Smooth muscle cell (in vitro differentiated cells): ENCODE results near the gene ABCA10. TPM values are rescaled to one million over a fixed set of nuclear protein-coding genes. Genes with fewer than 3 reads are reported as not detected.

Experiments used
- DNase-seq: peaks from one replicate; lab custom pipeline; 2025; ENCODE audit not compliant: unreplicated experiment; lab: John Stamatoyannopoulos, UW
- H2AFZ ChIP-seq: fragments of 200-600 bp; sonication (generic); 2 replicates; pipeline ENCODE4 v1.6.0; 2016; ENCODE audit warnings: antibody characterized with exemption, low read depth, mild to moderate bottlenecking
- H3F3A ChIP-seq: fragments of 200-600 bp; sonication (generic); 2 replicates; pipeline ENCODE4 v1.6.0; 2017; ENCODE audit warnings: antibody characterized with exemption, low read depth
- H3K27ac ChIP-seq: fragments of 200-600 bp; sonication (generic); 2 replicates; pipeline ENCODE4 v1.5.1; 2016; ENCODE audit warnings: low read depth, mild to moderate bottlenecking
- H3K27me3 ChIP-seq: fragments of 200-600 bp; sonication (generic); 2 replicates; pipeline ENCODE4 v1.6.1; 2016; ENCODE audit warnings: low read depth, mild to moderate bottlenecking
- H3K36me3 ChIP-seq: fragments of 200-600 bp; sonication (generic); 2 replicates; pipeline ENCODE4 v1.5.1; 2016; ENCODE audit warnings: low read depth
- H3K4me1 ChIP-seq: fragments of 200-600 bp; sonication (generic); 2 replicates; pipeline ENCODE4 v1.5.1; 2016; ENCODE audit warnings: low read depth
- H3K4me2 ChIP-seq: fragments of 200-600 bp; sonication (generic); 2 replicates; pipeline ENCODE4 v1.6.0; 2016; ENCODE audit warnings: mild to moderate bottlenecking
- H3K4me3 ChIP-seq: fragments of 200-600 bp; sonication (generic); 2 replicates; pipeline ENCODE4 v1.5.1; 2016; ENCODE audit warnings: mild to moderate bottlenecking
- H3K79me2 ChIP-seq: fragments of 200-600 bp; sonication (generic); 2 replicates; pipeline ENCODE4 v1.6.0; 2016; ENCODE audit warnings: low read depth, mild to moderate bottlenecking
- H3K9ac ChIP-seq: fragments of 200-600 bp; sonication (generic); 2 replicates; pipeline ENCODE4 v1.6.0; 2016; ENCODE audit warnings: low read depth
- H3K9me3 ChIP-seq: fragments of 200-600 bp; sonication (generic); replicated peaks from 2 replicates; pipeline ENCODE4 v1.5.1; 2016; ENCODE audit warnings: low read depth
- H4K20me1 ChIP-seq: fragments of 200-600 bp; sonication (generic); 2 replicates; pipeline ENCODE4 v1.6.0; 2016; ENCODE audit warnings: low read depth
- WGBS: methylation state at CpG from one replicate; pipeline ENCODE4 v1.1.7; 2016; ENCODE audit warnings: low lambda C conversion rate; 5-methylcytosine and 5-hydroxymethylcytosine counted together
- polyA plus RNA-seq: library from polyadenylated mRNA; unstranded; fragments of >200 nt; fragmentation: Nextera tagmentation; extraction: Ambion mirVana; gene quantifications from 2 replicates; pipeline ENCODE4 v1.2.1, GENCODE V29; 2016
- total RNA-seq: library from RNA; depleted of rRNA; stranded (reverse); fragments of >200 nt; gene quantifications from 2 replicates; pipeline ENCODE4 v1.2.3, GENCODE V29; 2014
- TF ChIP-seq, protein P1 (sequence below): fragments of 200-600 bp; sonication (generic); IDR thresholded peaks from 2 replicates; pipeline ENCODE4 v1.5.1; 2017; ENCODE audit warnings: borderline replicate concordance, mild to moderate bottlenecking, antibody characterized with exemption; ENCODE audit not compliant: insufficient read depth, poor library complexity, severe bottlenecking

Gene ABCA10
- total and polyA plus RNA-seq, 2 experiments from 2014 or later = not detected

DNA sequence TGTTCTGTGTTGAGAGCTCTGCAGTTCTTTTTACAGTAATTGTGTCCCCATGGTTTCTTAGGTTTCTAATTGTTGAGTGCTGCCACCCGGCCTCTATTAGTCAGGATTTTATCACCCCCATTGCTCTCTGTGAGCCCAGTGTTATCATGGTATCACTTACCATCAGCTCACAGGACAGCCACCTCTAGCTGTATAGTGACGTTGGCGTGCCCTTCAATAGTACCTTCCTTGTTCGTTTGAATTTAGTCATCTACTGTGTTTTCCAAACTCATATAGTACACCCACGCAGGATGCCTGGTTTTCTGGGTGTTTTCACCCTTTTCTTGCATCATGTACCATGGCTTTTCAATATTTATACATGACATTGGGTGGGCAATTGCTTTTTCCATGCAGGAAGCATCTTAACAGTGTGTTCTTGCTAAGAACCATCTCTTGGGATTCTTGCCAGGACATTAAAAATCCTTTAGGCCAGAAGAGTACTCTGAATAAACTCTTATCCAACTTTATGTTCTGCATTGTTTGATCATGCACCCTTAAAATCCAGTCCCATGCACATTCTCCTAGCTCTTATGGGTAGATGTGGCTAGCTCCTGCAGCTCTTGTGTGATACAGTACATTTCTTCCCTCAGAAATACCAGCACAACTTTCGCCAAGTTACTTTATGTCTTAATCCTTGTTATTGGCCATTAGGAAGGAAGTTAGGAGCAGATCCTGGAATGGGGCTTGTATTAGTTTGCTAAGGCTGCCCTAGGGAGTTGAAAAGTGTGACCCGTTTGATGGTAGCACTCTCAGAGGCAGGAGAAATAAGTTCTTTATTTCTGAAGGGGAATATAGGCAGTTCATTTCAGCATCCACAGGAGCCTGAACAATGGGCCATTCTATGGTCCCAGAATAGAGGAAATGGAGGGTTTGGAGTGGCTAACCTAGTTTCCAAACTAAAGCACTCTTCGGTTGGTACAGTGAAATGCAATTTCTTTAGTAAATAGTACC lies 11.3 kb upstream of the ABCA10 start:
- H3F3A ChIP-seq = no peaks in the 10 kb centered on the region
- no peaks in the 10 kb centered on the region for H3K79me2 ChIP-seq
- no peak overlapping the region for H3K27ac ChIP-seq
- TF ChIP-seq, protein P1, sequence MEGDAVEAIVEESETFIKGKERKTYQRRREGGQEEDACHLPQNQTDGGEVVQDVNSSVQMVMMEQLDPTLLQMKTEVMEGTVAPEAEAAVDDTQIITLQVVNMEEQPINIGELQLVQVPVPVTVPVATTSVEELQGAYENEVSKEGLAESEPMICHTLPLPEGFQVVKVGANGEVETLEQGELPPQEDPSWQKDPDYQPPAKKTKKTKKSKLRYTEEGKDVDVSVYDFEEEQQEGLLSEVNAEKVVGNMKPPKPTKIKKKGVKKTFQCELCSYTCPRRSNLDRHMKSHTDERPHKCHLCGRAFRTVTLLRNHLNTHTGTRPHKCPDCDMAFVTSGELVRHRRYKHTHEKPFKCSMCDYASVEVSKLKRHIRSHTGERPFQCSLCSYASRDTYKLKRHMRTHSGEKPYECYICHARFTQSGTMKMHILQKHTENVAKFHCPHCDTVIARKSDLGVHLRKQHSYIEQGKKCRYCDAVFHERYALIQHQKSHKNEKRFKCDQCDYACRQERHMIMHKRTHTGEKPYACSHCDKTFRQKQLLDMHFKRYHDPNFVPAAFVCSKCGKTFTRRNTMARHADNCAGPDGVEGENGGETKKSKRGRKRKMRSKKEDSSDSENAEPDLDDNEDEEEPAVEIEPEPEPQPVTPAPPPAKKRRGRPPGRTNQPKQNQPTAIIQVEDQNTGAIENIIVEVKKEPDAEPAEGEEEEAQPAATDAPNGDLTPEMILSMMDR = no peak
- no peaks in the 10 kb centered on the region for H3K9me3 ChIP-seq
- no peaks in the 10 kb centered on the region for H4K20me1 ChIP-seq
- H2AFZ ChIP-seq = no peak overlapping the region
- H3K9ac ChIP-seq = no peak overlapping the region
- 84% methylated on average over 8 of the region's 8 CpGs for WGBS
- no peak overlapping the region for H3K4me3 ChIP-seq
- H3K27me3 ChIP-seq = no peaks in the 10 kb centered on the region
- no peak overlapping the region for H3K4me2 ChIP-seq
- no peak for DNase-seq
- no peaks in the 10 kb centered on the region for H3K4me1 ChIP-seq
- no peaks in the 10 kb centered on the region for H3K36me3 ChIP-seq

DNA sequence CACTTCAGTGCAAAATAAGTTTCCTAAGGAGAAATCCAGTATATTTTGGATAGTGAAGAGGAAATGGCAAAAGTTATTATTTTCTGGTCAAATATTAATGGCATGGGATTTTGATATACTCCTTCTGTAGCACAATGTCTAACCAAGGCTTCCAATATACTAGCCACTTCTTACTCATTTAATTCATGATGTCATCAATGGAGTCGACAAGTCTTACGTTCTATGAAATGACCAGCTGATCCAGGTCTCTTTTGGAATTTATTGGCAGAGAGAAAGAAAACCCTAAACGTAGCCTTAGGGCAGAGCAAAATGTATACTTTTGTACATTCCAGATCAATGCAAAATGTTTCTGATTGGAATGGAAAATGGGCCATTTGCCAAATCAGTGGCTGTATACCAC lies 8.3 kb upstream of the ABCA10 start:
- no peak overlapping the region for H3K4me2 ChIP-seq
- TF ChIP-seq, protein P1 = no peak

DNA sequence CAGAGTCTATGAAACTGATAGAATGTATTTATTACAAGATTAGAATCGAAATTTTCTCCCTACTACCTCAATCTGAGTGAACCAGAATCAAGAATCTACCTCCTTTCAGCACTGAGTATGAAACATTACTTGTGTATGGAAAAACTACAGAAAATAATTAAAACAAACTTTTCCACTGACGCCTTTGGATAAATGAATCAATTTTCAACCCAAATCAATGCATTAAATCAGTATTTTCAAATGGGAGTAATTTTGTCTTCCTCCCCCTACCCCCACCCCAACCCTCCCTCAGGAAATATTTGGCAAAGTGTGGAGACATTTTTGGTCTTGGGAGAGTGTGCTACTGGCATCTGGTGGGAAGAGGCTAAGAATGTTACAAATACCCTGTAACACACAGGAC lies 7.8 kb upstream of the ABCA10 start:
- Histone ChIP-seq H2AFZ (no peak overlapping the region), H3K4me1 (no peaks in the 10 kb centered on the region), H3K4me3 (no peak overlapping the region), H3K27me3 (no peaks in the 10 kb centered on the region), H3K9me3 (no peaks in the 10 kb centered on the region), H3K79me2 (no peaks in the 10 kb centered on the region), H3K9ac (no peak overlapping the region), H3K27ac (no peak overlapping the region), H4K20me1 (no peaks in the 10 kb centered on the region), H3K4me2 (no peak overlapping the region), H3K36me3 (no peaks in the 10 kb centered on the region), H3F3A (no peaks in the 10 kb centered on the region)
- no peak for DNase-seq
- WGBS = 59% methylated on average over 2 of the region's 2 CpGs
- TF ChIP-seq, protein P1 = no peak

More for the DNA sequence above, 8.3 kb upstream of the ABCA10 start:
- Histone ChIP-seq H3F3A (no peaks in the 10 kb centered on the region), H3K4me1 (no peaks in the 10 kb centered on the region), H3K27ac (no peak overlapping the region), H3K79me2 (no peaks in the 10 kb centered on the region), H2AFZ (no peak overlapping the region), H3K9me3 (no peaks in the 10 kb centered on the region), H3K36me3 (no peaks in the 10 kb centered on the region), H3K4me3 (no peak overlapping the region), H4K20me1 (no peaks in the 10 kb centered on the region), H3K27me3 (no peaks in the 10 kb centered on the region), H3K9ac (no peak overlapping the region)
- no peak for DNase-seq
- WGBS = 85% methylated on average over 3 of the region's 3 CpGs
